ENCODE measurements around the gene MOXD1.
A peak's percentile ranks its signal among the peaks of the same experiment; 100 is the strongest.

MOXD1 gene

DNA sequence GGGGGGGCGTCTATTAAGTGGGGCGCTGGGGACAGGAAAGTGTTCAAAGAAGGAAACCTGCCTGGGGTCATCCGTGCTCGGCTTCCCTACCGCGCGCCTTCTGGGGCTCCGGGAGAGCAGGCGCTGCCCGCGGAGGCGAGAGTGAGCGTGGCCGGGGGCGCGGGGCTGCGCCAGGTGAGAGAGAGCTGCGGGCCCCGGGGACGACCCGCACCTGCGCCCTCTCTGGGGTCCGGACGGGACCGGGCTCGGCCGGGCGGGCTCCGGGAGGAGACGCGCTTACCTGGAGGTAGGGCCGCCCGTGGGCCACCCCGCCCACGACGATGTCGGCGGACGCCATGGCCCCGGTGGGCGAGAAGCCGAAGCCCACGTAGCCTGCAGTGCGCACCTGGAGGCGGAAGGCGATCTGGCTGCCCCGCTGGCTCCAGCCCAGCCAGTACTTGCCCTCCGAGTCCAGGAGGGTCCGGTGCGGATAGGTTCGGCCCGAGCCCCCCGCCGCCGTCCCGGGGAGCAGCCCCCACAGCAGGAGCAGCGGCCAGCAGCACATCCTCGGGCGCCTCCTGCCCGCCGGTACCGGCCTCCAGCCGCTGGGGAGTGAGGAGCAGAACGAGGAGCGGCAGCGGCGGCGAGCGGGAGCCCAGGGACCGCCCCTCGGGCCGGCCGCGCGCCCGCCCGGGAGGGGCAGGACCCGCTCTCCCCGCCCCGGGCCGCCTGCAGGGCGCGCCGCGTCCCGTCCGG lies at the start of gene MOXD1:
Gene MOXD1 (minus strand): TSS at position 593 of the 735 bp plus-strand sequence. CDS start 49 bp downstream, at position 544.
- peak; percentile 16 for DNase-seq

DNA sequence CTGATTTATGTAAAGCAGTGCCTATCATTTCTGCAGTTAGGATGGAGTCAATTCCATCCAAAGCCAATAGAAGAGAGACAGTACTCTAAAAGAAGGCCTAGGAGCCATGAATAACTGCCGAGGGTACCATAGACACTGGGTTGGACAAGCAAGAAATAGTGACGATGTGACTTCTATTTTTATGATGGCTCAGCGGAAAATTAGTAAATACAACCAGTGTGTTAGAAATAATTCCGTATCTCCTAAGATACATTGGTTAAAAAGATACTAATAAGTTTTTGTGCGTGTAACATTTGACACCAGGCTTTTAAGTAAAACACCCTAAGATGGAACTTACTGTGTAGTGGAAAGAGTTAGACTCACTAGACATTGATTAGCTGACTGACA lies 45.6 kb upstream of the MOXD1 start:
- DNase-seq = no peak

DNA sequence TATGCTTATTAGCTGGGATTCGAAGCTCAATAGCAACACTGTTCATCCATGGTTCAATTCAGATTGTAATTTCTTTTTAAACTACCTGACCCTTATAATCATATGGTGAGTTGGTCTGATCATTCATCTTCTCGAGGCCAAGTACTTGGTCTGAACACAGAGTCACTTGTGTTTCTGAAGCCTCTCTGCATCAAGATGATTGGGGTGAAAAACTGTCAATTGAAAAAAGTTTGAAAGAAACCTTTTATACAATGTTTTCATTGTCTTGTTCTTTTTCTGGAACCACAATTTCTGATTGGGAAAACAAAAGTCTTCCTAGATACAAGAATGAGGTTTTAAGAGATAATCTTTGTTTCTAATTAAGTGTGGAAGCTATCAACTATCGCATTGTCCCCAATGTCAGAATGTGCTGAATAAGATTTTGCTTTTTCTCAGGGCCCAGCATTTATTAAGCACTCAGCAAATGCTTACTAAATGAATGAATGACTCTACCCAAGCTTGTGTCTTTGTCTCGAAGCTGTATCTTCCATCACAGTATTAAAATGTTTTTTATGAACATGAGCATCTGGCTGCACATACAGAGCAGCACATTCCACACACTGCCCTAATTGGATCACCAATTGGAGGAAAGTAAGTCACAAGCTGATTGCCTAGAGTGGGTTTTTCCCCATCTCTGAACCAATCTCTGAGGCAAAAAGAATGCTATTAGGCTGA lies 45.0 kb upstream of the MOXD1 start:
- no peak for DNase-seq

DNA sequence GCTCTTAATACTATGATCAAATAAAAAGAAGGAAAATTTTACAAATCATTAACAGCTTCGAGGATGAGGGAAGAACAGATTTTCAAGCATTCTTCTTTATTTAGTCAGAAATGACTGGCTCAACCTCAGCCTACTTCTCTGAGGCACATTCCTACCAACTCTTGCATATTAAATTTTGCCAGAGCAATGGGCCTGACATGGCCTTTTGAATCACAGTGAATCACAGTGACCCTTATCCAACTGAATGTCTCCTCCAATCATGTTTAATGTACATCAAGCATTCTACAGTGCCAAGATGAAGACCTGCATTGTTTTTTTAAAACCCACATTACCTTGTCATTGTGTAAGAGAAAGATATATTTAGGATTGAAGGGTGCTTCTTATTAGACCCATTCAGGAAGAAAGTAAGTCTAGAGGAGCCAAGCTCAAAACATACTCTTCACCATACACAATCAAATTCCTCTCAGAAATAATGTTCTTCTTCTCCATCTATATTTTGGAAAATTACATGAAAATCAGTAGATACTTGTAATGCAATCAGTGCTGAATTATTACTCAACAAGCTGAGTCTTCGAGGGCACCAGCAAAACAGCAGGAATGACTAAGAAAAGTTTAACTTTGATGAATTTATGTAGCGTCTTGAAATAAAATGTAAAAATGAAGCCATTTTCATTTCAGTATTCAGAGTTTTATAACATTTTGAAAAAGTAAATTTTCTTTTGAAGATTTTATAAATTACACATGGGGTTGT lies 44.1 kb upstream of the MOXD1 start:
- no peak for DNase-seq

DNA sequence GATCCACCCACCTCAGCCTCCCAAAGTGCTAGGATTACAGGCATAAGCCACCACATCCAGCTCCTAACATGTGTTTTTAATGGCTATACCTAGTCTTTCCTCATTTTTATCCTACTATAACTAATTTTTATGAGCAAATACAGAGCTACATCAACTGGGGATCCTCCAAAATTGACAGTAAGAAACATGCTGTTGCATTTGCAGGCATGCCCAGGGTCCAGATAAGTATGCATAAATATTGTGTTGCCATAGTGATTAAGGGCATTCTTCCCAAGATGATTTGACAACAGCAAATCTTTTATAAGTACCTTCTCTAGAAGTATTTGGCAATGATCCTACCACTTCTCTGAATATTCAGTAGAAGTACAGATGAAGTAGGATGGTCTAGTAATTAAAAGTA lies 41.9 kb upstream of the MOXD1 start:
- no peak for DNase-seq

DNA sequence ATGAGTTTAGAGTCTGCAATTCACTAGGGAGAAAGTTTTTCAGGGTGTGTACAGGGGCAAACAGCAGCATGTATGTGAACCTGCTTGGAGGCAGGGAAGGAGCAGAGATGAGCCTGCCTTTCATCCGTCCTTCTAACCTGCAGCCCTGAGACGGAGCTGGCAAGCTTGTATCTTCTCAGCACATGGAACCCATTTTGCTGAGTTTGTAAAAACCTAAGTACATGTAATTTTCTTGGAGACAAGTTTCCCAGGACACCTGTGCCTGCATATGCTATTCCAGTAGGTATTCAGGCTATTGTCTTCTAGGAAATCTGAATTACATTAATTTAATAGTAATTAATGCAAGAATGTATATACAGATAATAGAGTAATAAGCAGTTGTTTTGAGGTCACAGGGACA lies 28.8 kb upstream of the MOXD1 start:
- no peak for DNase-seq

DNA sequence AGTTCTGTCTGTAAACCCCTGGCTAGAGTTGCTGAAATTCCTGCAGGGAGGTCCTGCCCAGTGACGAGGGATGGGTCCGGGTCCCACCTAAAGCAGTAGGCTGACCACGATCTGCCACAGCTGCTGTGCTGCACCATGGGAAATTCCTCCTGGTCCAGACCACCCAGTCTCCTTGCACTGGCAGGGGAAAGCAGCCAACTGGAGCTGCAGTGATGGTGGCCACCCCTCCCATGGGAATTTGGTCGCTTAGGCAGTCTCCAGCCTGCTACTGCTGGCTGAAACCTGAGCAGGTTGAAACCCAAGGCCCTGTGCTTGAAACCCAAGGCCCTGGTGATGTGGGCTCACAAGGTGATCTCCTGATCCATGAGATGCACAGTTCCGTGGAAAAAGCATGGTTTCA lies 23.9 kb upstream of the MOXD1 start:
- no peak for DNase-seq

DNA sequence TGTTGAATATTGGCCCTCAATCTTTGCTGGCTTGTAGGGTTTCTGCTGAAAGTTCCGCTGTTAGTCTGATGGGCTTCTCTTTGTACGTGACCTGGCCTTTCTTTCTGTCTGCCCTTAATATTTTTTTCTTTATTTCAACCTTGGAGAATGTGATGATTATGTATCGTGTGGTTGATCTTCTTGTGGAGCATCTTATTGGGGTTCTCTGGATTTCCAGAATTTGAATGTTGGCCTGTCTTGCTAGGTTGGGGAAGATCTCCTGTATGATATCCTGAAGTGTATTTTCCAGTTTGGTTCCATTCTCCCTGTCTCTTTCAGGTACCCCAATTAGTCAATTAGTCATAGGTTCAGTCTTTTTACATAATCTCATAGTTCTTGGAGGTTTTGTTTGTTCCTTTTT lies 22.6 kb upstream of the MOXD1 start:
- DNase-seq = no peak

DNA sequence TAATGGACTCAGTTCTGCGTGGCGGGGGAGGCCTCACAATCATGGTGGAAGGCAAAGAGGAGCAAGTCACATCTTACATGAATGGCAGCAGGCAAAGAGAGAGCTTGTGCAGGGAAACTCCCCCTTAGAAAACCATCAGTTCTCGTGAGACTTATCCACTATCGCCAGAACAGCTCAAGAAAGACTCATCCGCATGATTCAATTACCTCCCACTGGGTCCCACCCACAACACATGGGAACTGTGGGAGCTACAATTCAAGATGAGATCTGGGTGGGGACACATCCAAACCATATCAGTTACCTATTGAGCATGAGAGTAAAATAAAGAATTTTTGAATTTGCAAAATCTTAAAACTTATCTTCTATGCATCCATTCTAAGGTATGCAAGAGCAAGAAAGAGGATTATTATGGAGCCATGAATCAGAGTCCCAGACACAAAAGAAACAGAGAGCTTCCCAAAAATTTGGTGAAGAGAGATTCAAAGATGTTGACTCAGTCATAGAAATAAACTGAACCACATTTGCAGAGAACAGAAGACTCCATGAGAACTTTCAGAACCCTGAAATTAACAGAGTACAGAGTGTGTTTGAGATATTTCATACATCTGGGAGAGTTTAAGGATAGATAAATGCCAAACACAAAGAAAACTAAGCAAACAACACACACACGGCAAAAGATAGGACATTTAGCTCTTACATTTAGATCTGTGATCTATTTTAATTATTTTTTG lies 17.1 kb upstream of the MOXD1 start:
- no peak for DNase-seq

DNA sequence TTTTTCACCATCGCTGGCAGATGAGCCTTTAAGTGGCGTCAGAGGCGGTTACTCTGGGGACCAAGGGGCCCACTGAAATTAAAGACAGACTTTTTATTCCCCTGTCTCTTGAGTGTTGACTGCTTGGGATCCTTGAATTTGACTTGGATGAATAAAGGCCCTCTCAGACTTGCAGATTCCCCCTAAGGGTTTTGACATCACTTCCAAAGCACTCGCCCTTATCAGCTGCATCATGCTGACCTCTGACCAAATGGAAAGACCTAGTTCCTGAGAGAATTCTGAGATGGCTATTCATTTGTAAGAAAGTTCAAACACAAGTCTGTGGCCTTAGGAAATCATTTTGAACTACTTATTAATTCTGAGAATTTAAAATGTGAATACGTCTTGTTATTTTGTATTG lies 13.5 kb upstream of the MOXD1 start:
- DNase-seq = no peak

DNA sequence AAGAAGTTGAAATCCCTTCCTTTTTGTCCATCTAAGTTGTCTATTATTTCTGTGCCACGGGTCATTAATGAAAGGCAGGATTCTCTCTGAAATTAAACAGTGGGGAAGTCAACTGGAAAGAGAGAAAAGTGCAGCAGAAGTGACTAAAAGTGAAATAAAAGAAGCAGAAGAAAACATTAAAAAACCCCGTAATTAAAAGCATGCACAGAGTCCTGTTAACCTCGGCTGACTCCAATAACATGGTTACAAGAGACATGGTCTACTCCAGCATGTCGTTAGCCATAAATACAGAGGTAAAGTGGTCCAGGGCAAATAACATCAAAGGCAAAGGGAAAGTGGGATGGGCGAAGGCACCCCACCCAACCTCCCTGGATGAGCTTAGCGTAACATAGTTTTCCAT lies 13.0 kb upstream of the MOXD1 start:
- DNase-seq = no peak

DNA sequence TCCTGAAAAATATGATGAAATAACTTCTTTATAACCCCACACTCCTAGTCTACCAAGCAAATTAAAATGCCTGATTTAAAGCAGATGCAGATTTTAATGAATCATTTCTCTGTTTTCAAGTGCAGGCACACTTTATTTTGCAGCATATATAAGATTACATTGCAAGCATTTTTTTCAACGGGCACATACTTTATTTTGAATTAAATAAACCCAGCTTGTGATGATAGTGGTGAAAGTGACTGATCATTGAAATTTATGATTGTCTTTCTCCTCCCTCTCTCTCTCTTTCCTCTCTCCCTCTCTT lies 12.2 kb upstream of the MOXD1 start:
- DNase-seq = no peak

DNA sequence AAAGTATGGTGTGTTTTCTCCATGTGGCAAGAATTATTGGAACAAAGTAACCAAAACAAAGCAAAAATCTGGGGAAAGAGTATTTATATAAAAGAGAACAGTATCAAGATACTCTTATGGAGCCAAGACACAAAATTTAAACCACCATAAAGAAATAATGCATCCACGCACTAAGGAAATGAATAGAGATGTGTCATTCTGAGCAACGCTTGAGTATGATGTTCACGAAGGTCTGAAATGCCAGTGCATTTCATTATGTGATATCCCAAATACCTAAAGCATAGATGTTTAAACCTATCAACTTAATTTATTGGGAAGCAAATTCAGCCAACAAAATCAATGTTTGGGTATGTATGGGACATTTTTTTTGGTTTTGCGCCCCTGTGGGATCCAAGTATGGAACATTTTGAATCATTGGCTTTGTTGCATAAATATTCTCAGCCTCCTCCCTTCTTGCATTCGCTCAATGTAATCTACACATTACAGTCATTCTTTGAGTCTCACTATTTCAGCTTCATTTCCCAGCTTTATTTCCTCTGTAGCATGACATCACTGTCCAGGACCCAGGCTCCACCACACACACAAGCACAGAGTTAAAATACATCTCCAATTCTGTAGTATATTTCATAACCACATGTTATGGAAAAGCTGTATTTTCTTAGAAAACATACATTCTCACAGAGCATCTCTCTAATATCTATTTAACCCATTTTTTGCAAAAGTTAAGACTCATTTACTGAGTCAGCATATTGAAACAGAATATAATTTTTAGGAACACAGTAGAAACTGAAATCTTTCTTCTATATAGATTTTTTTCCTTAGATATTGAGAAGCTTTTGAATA lies 11.6 kb upstream of the MOXD1 start:
- no peak for DNase-seq

DNA sequence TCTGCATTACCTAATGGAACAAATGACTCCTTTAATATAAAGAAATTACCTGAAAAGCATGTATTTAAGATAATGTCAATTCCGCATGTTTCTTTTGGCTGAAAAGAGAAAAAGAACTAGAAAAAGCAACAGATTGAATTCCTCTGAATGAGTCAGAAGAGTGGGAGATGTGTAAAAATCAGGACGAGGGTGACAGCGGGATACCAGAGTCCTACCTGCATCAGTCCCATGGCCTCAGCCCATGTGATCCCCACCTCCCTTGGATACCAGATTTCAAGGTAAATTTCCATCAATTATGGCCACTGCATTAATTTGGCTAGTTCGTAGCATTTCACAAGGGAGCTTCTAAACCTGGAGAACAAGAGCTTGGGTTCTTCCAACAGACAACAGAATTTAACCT lies 10.0 kb upstream of the MOXD1 start:
- no peak for DNase-seq

DNA sequence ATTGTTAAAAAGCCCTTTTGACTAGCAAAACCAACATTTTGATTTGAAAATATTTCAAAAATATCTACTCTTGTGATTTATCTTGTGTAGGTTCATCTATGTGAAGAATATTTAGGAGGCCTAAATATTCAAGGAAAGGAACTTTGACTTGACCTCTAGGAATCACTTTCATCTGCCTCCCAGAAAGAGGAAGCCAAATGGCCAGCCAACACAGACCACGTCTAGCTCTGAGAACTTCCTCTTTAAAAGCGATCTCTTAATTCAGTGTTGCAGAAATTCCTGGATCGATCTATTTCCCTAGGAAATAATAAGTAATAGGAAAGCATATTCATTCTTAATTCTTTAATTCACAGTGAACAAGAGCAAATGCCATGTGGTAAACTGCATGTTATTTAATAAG lies 9.6 kb upstream of the MOXD1 start:
- DNase-seq = peak; percentile 68

DNA sequence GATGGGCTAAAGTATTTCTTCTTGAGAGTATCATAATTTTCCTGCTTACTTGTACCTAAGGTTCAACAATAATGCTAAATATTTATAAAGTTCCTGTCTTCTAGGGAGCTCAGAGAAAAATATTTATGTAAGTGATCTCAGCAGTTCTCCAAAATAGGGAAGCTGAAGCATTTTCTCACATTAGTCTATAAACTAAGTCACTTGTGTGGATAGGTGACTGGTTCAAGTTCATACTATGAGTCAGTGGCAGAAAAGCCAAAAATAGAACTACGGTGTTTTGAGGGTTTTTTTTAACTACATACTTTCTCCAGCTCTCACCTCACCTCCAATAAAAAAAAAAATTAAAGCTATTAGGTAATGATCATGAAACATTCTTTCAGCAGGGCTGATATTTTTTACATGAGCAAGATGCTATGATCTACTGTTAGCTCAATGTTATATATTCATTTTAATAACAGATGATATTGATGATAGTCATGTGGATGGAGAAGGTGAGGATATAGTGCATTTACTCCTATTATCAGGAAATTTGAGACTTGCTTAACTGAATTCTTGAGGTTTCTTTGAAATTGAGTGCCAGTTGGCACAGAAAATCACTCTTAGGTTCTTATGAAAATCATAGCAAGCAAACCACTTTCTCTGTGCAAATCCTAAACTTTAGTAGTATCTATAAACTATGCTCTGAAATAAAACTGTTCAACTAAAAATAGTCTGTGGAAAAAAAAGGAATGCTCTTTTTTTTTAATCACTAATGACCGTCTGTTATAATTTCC lies 4.1 kb upstream of the MOXD1 start:
- DNase-seq = no peak

DNA sequence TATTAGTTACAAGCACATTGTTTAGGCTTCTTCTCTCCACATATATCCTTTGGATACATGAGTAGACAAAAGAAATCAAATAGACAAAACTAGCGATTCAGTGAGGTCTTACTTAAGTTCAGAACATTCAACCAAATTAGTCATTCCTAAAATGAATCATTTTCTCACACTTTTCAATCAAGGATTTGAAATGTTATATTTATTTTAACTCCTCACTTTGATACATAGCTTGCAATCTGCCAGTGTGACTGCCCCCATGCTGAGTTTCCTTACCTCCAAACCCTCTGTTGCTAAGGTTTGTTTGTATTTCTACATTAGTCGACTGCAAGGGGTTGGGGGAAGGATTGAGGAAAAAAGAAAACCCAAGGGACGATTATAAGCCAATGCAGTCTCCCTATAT lies 3.5 kb upstream of the MOXD1 start:
- DNase-seq = no peak

DNA sequence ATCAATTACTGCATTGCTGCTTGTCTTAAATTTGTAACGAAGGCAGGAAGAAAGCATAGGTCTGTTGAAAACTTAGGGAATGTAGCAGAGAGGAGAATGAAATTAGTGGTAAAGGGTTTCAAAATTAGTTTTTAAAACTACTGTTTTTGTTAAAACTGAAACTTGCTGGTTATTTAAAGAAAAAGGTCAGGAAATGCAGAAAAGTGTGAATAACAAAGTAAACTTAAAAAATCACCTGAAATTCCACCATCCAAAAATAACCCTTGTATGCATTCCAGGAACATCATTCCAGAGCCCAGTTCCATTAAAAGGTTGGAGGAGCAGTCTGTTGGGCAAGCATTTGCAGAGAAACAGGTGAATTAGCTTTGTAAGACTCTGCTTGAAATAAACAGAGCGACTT lies 3.1 kb upstream of the MOXD1 start:
- no peak for DNase-seq

DNA sequence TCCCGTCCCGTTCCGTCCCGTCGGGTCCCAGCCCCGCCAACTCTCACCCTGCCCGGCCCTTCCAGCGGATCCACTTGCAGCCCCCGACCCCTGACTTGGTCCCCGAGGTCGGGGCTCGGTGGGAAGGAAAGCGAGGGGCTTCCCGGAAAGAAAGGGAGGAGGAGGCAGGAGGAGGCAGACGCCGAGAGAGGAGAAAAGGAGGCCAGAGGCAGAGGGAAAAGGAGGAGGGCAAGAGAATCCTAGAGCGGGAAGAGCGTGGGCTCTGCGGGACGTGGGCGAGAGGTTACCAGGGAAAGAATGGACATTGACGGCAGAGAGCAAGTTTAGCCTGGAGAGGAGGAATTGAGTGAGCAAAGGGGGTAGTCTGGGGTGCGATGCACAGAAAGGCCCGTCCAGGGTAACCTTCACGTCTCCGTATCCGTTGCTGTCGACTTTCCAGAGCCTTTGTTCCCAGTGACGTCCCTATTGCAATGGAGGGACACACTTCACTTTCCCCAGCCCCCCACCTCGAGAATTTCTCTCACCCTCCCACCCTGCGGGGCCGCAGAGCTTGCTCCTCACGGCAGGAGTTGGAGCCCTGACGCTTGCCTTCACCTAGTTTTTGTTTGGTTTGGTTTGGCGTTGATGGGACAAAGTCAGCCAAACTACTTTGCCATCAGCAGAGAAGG lies 477 bp upstream of the MOXD1 start:
- no peak for DNase-seq

DNA sequence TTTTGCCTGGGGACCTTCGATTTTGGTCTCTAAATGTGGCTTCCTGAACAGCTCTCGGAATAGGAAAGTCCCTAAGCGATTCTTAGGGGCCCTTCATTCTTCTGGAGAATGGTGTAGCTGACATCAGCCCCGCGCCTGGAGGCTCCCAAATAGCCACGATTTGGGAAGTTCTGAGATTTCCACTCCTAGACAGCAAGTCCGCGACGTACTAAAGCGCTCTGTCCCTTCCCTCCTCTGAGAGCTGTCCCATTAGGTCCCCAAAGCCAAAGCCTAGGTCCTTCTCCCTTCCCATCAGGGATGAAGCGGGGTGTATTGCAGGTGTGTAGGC lies 756 bp downstream of the MOXD1 start:
- DNase-seq = no peak

DNA sequence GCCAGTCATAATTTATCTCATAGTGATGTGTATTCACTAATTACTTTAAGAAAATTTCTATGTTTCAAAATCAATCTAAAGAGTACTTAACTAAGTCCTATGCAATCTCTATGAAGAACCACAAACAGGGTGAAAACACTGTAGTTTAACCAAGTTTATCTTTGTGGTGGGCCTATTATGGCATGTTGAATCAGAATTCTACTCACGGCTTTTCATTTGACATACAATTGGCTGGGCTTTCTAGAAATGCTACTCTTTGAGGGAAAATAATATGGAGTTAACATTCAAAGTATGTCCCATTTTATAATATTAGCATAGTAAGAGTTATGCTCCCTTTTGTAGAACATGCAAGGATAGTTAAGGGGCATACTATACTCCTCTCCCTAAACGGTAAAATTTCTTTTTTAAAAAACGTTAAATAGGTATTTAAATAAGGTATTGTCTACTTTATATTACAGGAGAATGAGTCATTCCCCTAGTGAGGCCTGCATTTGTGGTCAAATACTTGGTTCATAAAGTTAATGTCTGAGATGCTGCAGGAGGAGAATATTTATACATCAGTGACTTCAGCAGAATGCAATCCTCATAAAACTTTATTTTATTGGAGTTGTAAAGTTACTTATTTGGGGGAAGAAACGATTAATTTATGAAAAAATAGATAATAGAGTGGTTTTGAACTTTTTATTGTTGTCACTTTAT lies 1.8 kb downstream of the MOXD1 start:
- no peak for DNase-seq

All from suppressor macrophage treated with lipopolysaccharide for 4 hours (primary cell).